ENCODE data around the gene CMTM6. TPM values are rescaled to one million over a fixed set of nuclear protein-coding genes. Genes with fewer than 3 reads are reported as not detected.

The CMTM6 gene
- total RNA-seq, 3 donors from 2014 or later: 40.7 to 58.5 (median 48.4) TPM

- no peaks in the 10 kb centered on the region for H3K4me1 ChIP-seq (ENCODE audit: low read depth)
- intact Hi-C loops (cut with DNase I, micrococcal nuclease): no loop called here
- DNase-seq: no peak
- H3K36me3 ChIP-seq (ENCODE audit: low read depth): no peaks in the 10 kb centered on the region
- H3K4me3 ChIP-seq: no peak overlapping the region
- no peak for ATAC-seq
- no peaks in the 10 kb centered on the region for H3K9me3 ChIP-seq
- TF ChIP-seq CTCF (IDR thresholded peaks at IDR 0.05): no peak
These were observed 42.2 kb upstream of the CMTM6 start for GRCh38 chr3:32544894-32545293.

GRCh38 chr3:32542807-32543206, 40.2 kb upstream of the CMTM6 start:
- Histone ChIP-seq H3K36me3 (ENCODE audit: low read depth) (no peaks in the 10 kb centered on the region), H3K4me1 (ENCODE audit: low read depth) (no peaks in the 10 kb centered on the region), H3K9me3 (no peaks in the 10 kb centered on the region), H3K4me3 (no peak overlapping the region)
- intact Hi-C loops (cut with DNase I, micrococcal nuclease): no loop called here
- ATAC-seq (no peak), DNase-seq (no peak)
- no peak for TF ChIP-seq CTCF (IDR thresholded peaks at IDR 0.05)

- Histone ChIP-seq H3K36me3 (ENCODE audit: low read depth) (no peaks in the 10 kb centered on the region), H3K4me1 (ENCODE audit: low read depth) (no peaks in the 10 kb centered on the region), H3K4me3 (no peak overlapping the region), H3K9me3 (no peaks in the 10 kb centered on the region)
- TF ChIP-seq CTCF (IDR thresholded peaks at IDR 0.05): no peak
- intact Hi-C loops (cut with DNase I, micrococcal nuclease): no loop called here
- ATAC-seq: no peak
- no peak for DNase-seq
These were observed 38.2 kb upstream of the CMTM6 start for GRCh38 chr3:32540899-32541298.

GRCh38 chr3:32532434-32532833, 29.8 kb upstream of the CMTM6 start:
- DNase-seq: no peak
- H3K4me3 ChIP-seq: no peak overlapping the region
- intact Hi-C loops (cut with DNase I, micrococcal nuclease): no loop called here
- ATAC-seq: no peak
- H3K36me3 ChIP-seq (ENCODE audit: low read depth): no peaks in the 10 kb centered on the region
- H3K4me1 ChIP-seq (ENCODE audit: low read depth): no peaks in the 10 kb centered on the region
- no peak for TF ChIP-seq CTCF (IDR thresholded peaks at IDR 0.05)
- no peaks in the 10 kb centered on the region for H3K9me3 ChIP-seq

- no peak for DNase-seq
- H3K36me3 ChIP-seq (ENCODE audit: low read depth): no peaks in the 10 kb centered on the region
These were observed 28.5 kb upstream of the CMTM6 start for GRCh38 chr3:32531010-32531647.

More at GRCh38 chr3:32531010-32531647, 28.5 kb upstream of the CMTM6 start:
- intact Hi-C loops (cut with DNase I, micrococcal nuclease): no loop called here
- Histone ChIP-seq H3K9me3 (no peaks in the 10 kb centered on the region), H3K4me3 (no peak overlapping the region), H3K4me1 (ENCODE audit: low read depth) (no peaks in the 10 kb centered on the region)
- TF ChIP-seq CTCF (IDR thresholded peaks at IDR 0.05): no peak
- ATAC-seq: no peak
